ENCODE results near the gene DNAAF9.

DNA sequence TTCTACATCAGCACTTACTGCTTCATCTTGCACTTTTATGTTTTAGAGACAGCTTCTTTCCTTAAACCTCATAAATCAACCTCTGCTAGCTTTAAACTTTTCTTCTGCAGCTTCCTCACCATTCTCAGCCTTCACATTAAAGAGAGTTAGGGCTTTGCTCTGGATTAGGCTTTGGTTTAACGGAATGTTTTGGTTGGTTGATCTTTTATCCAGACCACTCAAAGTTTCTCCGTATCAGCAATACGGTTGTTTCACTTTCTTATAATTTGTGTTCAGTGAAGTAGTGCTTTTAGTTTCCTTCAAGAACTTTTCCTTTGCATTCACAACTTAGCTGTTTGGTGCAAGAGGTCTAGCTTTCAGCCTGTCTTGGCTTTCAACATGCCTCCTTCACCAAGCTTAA lies 40.4 kb downstream of the DNAAF9 start:
- TF ChIP-seq CTCF (conservative IDR thresholded peaks at IDR 0.05; ENCODE audit: low read depth, low read length): no peak
- TF ChIP-seq EZH2 (IDR thresholded peaks at IDR 0.05; ENCODE audit: borderline replicate concordance, low read depth, low read length, poor library complexity, severe bottlenecking): no peak

Measured in A673 (cell line).